ENCODE measurements around the gene EEF1AKMT3.

- TF ChIP-seq CTCF (IDR thresholded peaks at IDR 0.05 in 4 of 5, conservative IDR thresholded peaks at IDR 0.05 in 1 of 5) = no peak
- no peak for TF ChIP-seq POLR2A (IDR thresholded peaks at IDR 0.05)
Observed at GRCh38 chr12:57730336-57731067, 41.9 kb upstream of the EEF1AKMT3 start.

Measured in gastrocnemius medialis (tissue), 4 donors.